ENCODE results near the gene SPHK2. TPM values are rescaled to one million over a fixed set of nuclear protein-coding genes. Genes with fewer than 3 reads are reported as not detected.

The SPHK2 gene
- total RNA-seq, 1 experiment from 2014 or later, result 38.8 TPM

GRCh38 chr19:48658483-48658882 lies 39.2 kb downstream of the SPHK2 start:
- ChIA-PET CTCF (no interaction called here), POLR2A (ENCODE audit: low non-redundant PET) (no interaction called here)
- no peaks in the 10 kb centered on the region for H3K27me3 ChIP-seq (replicated peaks; ENCODE audit: insufficient read depth, low read depth, low read length, poor library complexity)
- H3K9me3 ChIP-seq (ENCODE audit: low read depth, low read length, poor library complexity, severe bottlenecking), result no peaks in the 10 kb centered on the region
- no peak overlapping the region for H3K4me3 ChIP-seq (ENCODE audit: low read depth, low read length, poor library complexity, severe bottlenecking)
- DNase-seq (ENCODE audit: low spot score), result no peak
- peaks cover 6% of the 10 kb centered on the region for H3K4me1 ChIP-seq (ENCODE audit: insufficient read depth, low read length, poor library complexity, severe bottlenecking)
- no TSS peak for BruUV-seq (replicated peaks)
- H3K27ac ChIP-seq (ENCODE audit: low read depth, low read length, poor library complexity, severe bottlenecking), result no peak overlapping the region
- intact Hi-C loops (cut with micrococcal nuclease; ENCODE audit: unreplicated experiment), result no loop called here
- H3K36me3 ChIP-seq (ENCODE audit: insufficient read depth, low read length, poor library complexity, severe bottlenecking), result no peaks in the 10 kb centered on the region
- TF ChIP-seq EZH2 (IDR thresholded peaks at IDR 0.05; ENCODE audit: borderline replicate concordance, low read depth, low read length, poor library complexity, severe bottlenecking) (no peak), CTCF (conservative IDR thresholded peaks at IDR 0.05; ENCODE audit: low read depth, low read length) (no peak)

- Histone ChIP-seq H3K9me3 (ENCODE audit: low read depth, low read length, poor library complexity, severe bottlenecking) (no peaks in the 10 kb centered on the region), H3K4me1 (ENCODE audit: insufficient read depth, low read length, poor library complexity, severe bottlenecking) (peaks cover 1% of the 10 kb centered on the region), H3K4me3 (ENCODE audit: low read depth, low read length, poor library complexity, severe bottlenecking) (no peak overlapping the region), H3K27ac (ENCODE audit: low read depth, low read length, poor library complexity, severe bottlenecking) (no peak overlapping the region), H3K36me3 (ENCODE audit: insufficient read depth, low read length, poor library complexity, severe bottlenecking) (no peaks in the 10 kb centered on the region), H3K27me3 (replicated peaks; ENCODE audit: insufficient read depth, low read depth, low read length, poor library complexity) (no peaks in the 10 kb centered on the region)
- intact Hi-C loops (cut with micrococcal nuclease; ENCODE audit: unreplicated experiment), result no loop called here
- no peak for DNase-seq (ENCODE audit: low spot score)
- POLR2A ChIA-PET (ENCODE audit: low non-redundant PET), result no interaction called here
- TF ChIP-seq CTCF (conservative IDR thresholded peaks at IDR 0.05; ENCODE audit: low read depth, low read length) (no peak), EZH2 (IDR thresholded peaks at IDR 0.05; ENCODE audit: borderline replicate concordance, low read depth, low read length, poor library complexity, severe bottlenecking) (no peak)
- CTCF ChIA-PET, result no interaction called here
- BruUV-seq (replicated peaks), result no TSS peak
Observed at GRCh38 chr19:48659768-48660167, 40.5 kb downstream of the SPHK2 start.

GRCh38 chr19:48660852-48661710 lies 41.8 kb downstream of the SPHK2 start:
- no peaks in the 10 kb centered on the region for H3K9me3 ChIP-seq (ENCODE audit: low read depth, low read length, poor library complexity, severe bottlenecking)
- no peaks in the 10 kb centered on the region for H3K36me3 ChIP-seq (ENCODE audit: insufficient read depth, low read length, poor library complexity, severe bottlenecking)
- no TSS peak for BruUV-seq (replicated peaks)
- TF ChIP-seq EZH2 (IDR thresholded peaks at IDR 0.05; ENCODE audit: borderline replicate concordance, low read depth, low read length, poor library complexity, severe bottlenecking), result no peak
- no peak for TF ChIP-seq CTCF (conservative IDR thresholded peaks at IDR 0.05; ENCODE audit: low read depth, low read length)
- CTCF ChIA-PET, result no interaction called here
- peak overlapping the region; percentile 3 for H3K27ac ChIP-seq (ENCODE audit: low read depth, low read length, poor library complexity, severe bottlenecking)
- POLR2A ChIA-PET (ENCODE audit: low non-redundant PET), result no interaction called here
- H3K27me3 ChIP-seq (replicated peaks; ENCODE audit: insufficient read depth, low read depth, low read length, poor library complexity), result no peaks in the 10 kb centered on the region
- intact Hi-C loops (cut with micrococcal nuclease; ENCODE audit: unreplicated experiment), result no loop called here
- peak; percentile 86 for DNase-seq (ENCODE audit: low spot score)
- no peak overlapping the region for H3K4me3 ChIP-seq (ENCODE audit: low read depth, low read length, poor library complexity, severe bottlenecking)
- no peaks in the 10 kb centered on the region for H3K4me1 ChIP-seq (ENCODE audit: insufficient read depth, low read length, poor library complexity, severe bottlenecking)
